ENCODE results near the gene UTP3. TPM values are rescaled to one million over a fixed set of nuclear protein-coding genes. Genes with fewer than 3 reads are reported as not detected.
"Not testable (repeated sequence)": the region's sequence is repeated elsewhere in the genome, so short reads cannot be mapped to it uniquely, and the experiment has no call there.

The UTP3 gene
- total RNA-seq, 1 donor from 2014 or later, result 24.5 TPM

GRCh38 chr4:70718811-70719604 lies 30.7 kb downstream of the UTP3 start:
- no peaks in the 10 kb centered on the region for H3K36me3 ChIP-seq (ENCODE audit: control insufficient read depth, insufficient read depth, low read length)
- no peak for DNase-seq (ENCODE audit: low read depth)
- no peak overlapping the region for H3K4me3 ChIP-seq (ENCODE audit: low read depth, low read length)
- no peaks in the 10 kb centered on the region for H3K27me3 ChIP-seq (ENCODE audit: control insufficient read depth, insufficient read depth, low read length)
- no peak for TF ChIP-seq CTCF (IDR thresholded peaks at IDR 0.05; ENCODE audit: insufficient read depth, low read length, poor library complexity, severe bottlenecking)

- DNase-seq (ENCODE audit: low read depth), result no peak
- no peaks in the 10 kb centered on the region for H3K36me3 ChIP-seq (ENCODE audit: control insufficient read depth, insufficient read depth, low read length)
- TF ChIP-seq CTCF (IDR thresholded peaks at IDR 0.05; ENCODE audit: insufficient read depth, low read length, poor library complexity, severe bottlenecking), result no peak
- H3K4me3 ChIP-seq (ENCODE audit: low read depth, low read length), result peak within 1 kb of the TSS; percentile 38
- no peaks in the 10 kb centered on the region for H3K27me3 ChIP-seq (ENCODE audit: control insufficient read depth, insufficient read depth, low read length)
Observed at GRCh38 chr4:70721747-70722146, 33.4 kb downstream of the UTP3 start, which contains the start of gene RUFY3. TSS of gene RUFY3 (plus strand) at chr4:70721964. CDS start at chr4:70722574, 610 bp downstream.

- no peak for DNase-seq (ENCODE audit: low read depth)
- Histone ChIP-seq H3K36me3 (ENCODE audit: control insufficient read depth, insufficient read depth, low read length) (no peaks in the 10 kb centered on the region), H3K27me3 (ENCODE audit: control insufficient read depth, insufficient read depth, low read length) (no peaks in the 10 kb centered on the region), H3K4me3 (ENCODE audit: low read depth, low read length) (peak overlapping the region; percentile 38)
- TF ChIP-seq CTCF (IDR thresholded peaks at IDR 0.05; ENCODE audit: insufficient read depth, low read length, poor library complexity, severe bottlenecking), result no peak
Observed at GRCh38 chr4:70722199-70722791, 34.0 kb downstream of the UTP3 start.

- Histone ChIP-seq H3K4me3 (ENCODE audit: low read depth, low read length) (no peak overlapping the region), H3K36me3 (ENCODE audit: control insufficient read depth, insufficient read depth, low read length) (no peaks in the 10 kb centered on the region), H3K27me3 (ENCODE audit: control insufficient read depth, insufficient read depth, low read length) (no peaks in the 10 kb centered on the region)
- DNase-seq (ENCODE audit: low read depth), result no peak
- no peak for TF ChIP-seq CTCF (IDR thresholded peaks at IDR 0.05; ENCODE audit: insufficient read depth, low read length, poor library complexity, severe bottlenecking)
Observed at GRCh38 chr4:70724463-70724862, 36.1 kb downstream of the UTP3 start.

- no peak for TF ChIP-seq CTCF (IDR thresholded peaks at IDR 0.05; ENCODE audit: insufficient read depth, low read length, poor library complexity, severe bottlenecking)
- no peak overlapping the region for H3K4me3 ChIP-seq (ENCODE audit: low read depth, low read length)
- DNase-seq (ENCODE audit: low read depth), result no peak
- H3K27me3 ChIP-seq (ENCODE audit: control insufficient read depth, insufficient read depth, low read length), result no peaks in the 10 kb centered on the region
- no peaks in the 10 kb centered on the region for H3K36me3 ChIP-seq (ENCODE audit: control insufficient read depth, insufficient read depth, low read length)
Observed at GRCh38 chr4:70725633-70726032, 37.3 kb downstream of the UTP3 start.

- H3K27me3 ChIP-seq (ENCODE audit: control insufficient read depth, insufficient read depth, low read length); H3K4me3 ChIP-seq (ENCODE audit: low read depth, low read length); DNase-seq (ENCODE audit: low read depth); H3K36me3 ChIP-seq (ENCODE audit: control insufficient read depth, insufficient read depth, low read length): not testable (repeated sequence)
Observed at GRCh38 chr4:70726515-70726914, 38.2 kb downstream of the UTP3 start.
